ENCODE measurements around the gene CETP. TPM values are rescaled to one million over a fixed set of nuclear protein-coding genes. Genes with fewer than 3 reads are reported as not detected.

CETP gene
- total RNA-seq, 1 donor from 2014 or later = not detected

DNA sequence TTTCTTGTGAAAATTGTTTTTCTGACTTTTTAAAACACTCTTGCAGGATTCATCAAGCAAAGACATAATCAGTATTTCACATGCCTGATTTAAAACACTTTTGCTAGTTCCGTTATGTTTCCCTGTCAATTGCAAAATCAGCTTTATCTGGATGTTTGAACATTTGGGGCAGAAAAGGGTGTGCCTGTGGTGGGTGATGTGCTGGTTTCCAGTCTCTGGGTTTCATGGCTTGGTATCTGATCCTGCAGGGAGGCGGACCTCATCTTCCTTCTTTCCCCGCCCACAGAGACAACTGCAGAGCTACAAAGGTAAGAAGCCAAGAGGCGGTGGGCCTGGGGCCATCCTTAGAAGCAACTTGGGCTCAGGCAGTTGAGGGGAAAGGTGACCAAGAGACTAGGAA is 69.4 kb downstream of the CETP start:
- Histone ChIP-seq H3K27ac (ENCODE audit: low read depth, low read length) (no peak overlapping the region), H3K27me3 (ENCODE audit: insufficient read depth, low read length) (no peaks in the 10 kb centered on the region), H3K9ac (ENCODE audit: low read length) (no peak overlapping the region), H3K4me2 (ENCODE audit: low read length) (no peak overlapping the region), H3K79me2 (ENCODE audit: insufficient read depth, low read length) (no peaks in the 10 kb centered on the region), H3K9me3 (ENCODE audit: insufficient read depth, low read depth, low read length) (no peaks in the 10 kb centered on the region), H3K4me1 (ENCODE audit: insufficient read depth, low read length) (peaks cover 12% of the 10 kb centered on the region), H3K36me3 (ENCODE audit: insufficient read depth, low read length) (peaks cover 3% of the 10 kb centered on the region), H4K20me1 (ENCODE audit: insufficient read depth, low read length) (no peaks in the 10 kb centered on the region), H2AFZ (ENCODE audit: low read depth, low read length) (no peak overlapping the region), H3K4me3 (ENCODE audit: insufficient read depth, low read depth, low read length) (no peak overlapping the region)
- no peak for FAIRE-seq
- Mint-ChIP-seq H3K27me3 (ENCODE audit: low read depth, unreplicated experiment) (peaks cover 9% of the 10 kb centered on the region), H3K36me3 (ENCODE audit: low read depth, unreplicated experiment) (peaks cover 22% of the 10 kb centered on the region), H3K27ac (ENCODE audit: unreplicated experiment) (peak overlapping the region; percentile 53), H3K4me1 (ENCODE audit: low read depth, unreplicated experiment) (peaks cover 37% of the 10 kb centered on the region), H3K9me3 (ENCODE audit: unreplicated experiment) (peaks cover 2% of the 10 kb centered on the region), H3K4me3 (ENCODE audit: unreplicated experiment) (no peak overlapping the region)
- no peak for DNase-seq (ENCODE audit: low read depth)
- TF ChIP-seq, protein P1, sequence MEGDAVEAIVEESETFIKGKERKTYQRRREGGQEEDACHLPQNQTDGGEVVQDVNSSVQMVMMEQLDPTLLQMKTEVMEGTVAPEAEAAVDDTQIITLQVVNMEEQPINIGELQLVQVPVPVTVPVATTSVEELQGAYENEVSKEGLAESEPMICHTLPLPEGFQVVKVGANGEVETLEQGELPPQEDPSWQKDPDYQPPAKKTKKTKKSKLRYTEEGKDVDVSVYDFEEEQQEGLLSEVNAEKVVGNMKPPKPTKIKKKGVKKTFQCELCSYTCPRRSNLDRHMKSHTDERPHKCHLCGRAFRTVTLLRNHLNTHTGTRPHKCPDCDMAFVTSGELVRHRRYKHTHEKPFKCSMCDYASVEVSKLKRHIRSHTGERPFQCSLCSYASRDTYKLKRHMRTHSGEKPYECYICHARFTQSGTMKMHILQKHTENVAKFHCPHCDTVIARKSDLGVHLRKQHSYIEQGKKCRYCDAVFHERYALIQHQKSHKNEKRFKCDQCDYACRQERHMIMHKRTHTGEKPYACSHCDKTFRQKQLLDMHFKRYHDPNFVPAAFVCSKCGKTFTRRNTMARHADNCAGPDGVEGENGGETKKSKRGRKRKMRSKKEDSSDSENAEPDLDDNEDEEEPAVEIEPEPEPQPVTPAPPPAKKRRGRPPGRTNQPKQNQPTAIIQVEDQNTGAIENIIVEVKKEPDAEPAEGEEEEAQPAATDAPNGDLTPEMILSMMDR (IDR thresholded peaks at IDR 0.05; ENCODE audit: insufficient read depth, low read depth, low read length) = no peak

DNA sequence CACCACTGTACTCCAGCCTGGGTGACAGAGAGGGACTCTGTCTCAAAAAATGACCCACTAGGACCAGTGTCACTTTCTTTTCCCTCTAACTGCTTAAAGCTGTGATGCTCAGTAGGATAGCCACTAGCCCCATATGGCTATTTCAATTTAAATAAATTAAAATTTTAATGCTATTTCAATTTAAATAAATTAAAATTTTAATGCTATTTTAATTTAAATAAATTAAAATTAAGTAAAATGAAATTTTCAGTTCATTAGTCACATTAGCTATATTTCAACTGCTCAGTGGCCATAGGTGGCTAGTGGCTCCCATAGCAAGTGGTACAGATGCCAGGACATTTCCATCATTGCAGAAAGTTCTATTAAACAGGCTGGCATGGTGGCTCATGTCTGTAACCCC is 70.6 kb downstream of the CETP start:
- TF ChIP-seq, protein P1 (IDR thresholded peaks at IDR 0.05; ENCODE audit: insufficient read depth, low read depth, low read length) = no peak
- no peak for TF ChIP-seq EZH2 (IDR thresholded peaks at IDR 0.05; ENCODE audit: insufficient read depth, low read length)
- Mint-ChIP-seq H3K4me1 (ENCODE audit: low read depth, unreplicated experiment) (peaks cover 32% of the 10 kb centered on the region), H3K36me3 (ENCODE audit: low read depth, unreplicated experiment) (peaks cover 22% of the 10 kb centered on the region), H3K4me3 (ENCODE audit: unreplicated experiment) (no peak overlapping the region), H3K27me3 (ENCODE audit: low read depth, unreplicated experiment) (peaks cover 9% of the 10 kb centered on the region), H3K27ac (ENCODE audit: unreplicated experiment) (no peak overlapping the region), H3K9me3 (ENCODE audit: unreplicated experiment) (no peaks in the 10 kb centered on the region)
- H3K36me3 ChIP-seq (ENCODE audit: insufficient read depth, low read length) = peaks cover 3% of the 10 kb centered on the region
- no peak overlapping the region for H3K27ac ChIP-seq (ENCODE audit: low read depth, low read length)
- DNase-seq (ENCODE audit: low read depth) = no peak
- no peak overlapping the region for H3K4me2 ChIP-seq (ENCODE audit: low read length)
- H3K4me3 ChIP-seq (ENCODE audit: insufficient read depth, low read depth, low read length) = no peak overlapping the region
- H3K9me3 ChIP-seq (ENCODE audit: insufficient read depth, low read depth, low read length) = no peaks in the 10 kb centered on the region
- peaks cover 12% of the 10 kb centered on the region for H3K4me1 ChIP-seq (ENCODE audit: insufficient read depth, low read length)
- no peak overlapping the region for H3K9ac ChIP-seq (ENCODE audit: low read length)
- H3K79me2 ChIP-seq (ENCODE audit: insufficient read depth, low read length) = no peaks in the 10 kb centered on the region
- H4K20me1 ChIP-seq (ENCODE audit: insufficient read depth, low read length) = no peaks in the 10 kb centered on the region
- H3K27me3 ChIP-seq (ENCODE audit: insufficient read depth, low read length) = no peaks in the 10 kb centered on the region
- H2AFZ ChIP-seq (ENCODE audit: low read depth, low read length) = no peak overlapping the region
- FAIRE-seq = no peak

DNA sequence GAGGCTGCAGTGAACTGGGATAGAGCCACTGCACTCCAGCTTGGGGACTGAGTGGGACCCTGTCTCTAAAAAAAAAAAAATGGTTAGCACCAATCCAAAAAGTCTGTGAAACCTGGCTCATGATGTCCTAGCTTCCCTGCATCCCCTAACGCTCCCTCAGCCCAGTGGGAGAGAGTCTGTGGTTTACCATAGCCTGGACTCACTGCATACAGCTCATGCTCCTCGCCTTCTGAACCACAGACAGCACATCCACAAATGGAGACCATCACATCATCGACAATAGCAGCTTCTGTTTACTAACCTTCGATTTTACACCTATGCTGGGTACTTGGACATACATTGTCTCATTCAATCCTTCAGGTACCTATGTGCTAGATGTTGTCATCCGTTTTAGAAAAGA is 71.2 kb downstream of the CETP start:
- no peaks in the 10 kb centered on the region for H3K9me3 Mint-ChIP-seq (ENCODE audit: unreplicated experiment)
- peaks cover 17% of the 10 kb centered on the region for H3K36me3 Mint-ChIP-seq (ENCODE audit: low read depth, unreplicated experiment)
- Histone ChIP-seq H3K27ac (ENCODE audit: low read depth, low read length) (no peak overlapping the region), H3K36me3 (ENCODE audit: insufficient read depth, low read length) (peaks cover 3% of the 10 kb centered on the region), H3K4me2 (ENCODE audit: low read length) (no peak overlapping the region), H3K27me3 (ENCODE audit: insufficient read depth, low read length) (no peaks in the 10 kb centered on the region), H3K79me2 (ENCODE audit: insufficient read depth, low read length) (no peaks in the 10 kb centered on the region), H3K9me3 (ENCODE audit: insufficient read depth, low read depth, low read length) (no peaks in the 10 kb centered on the region), H3K4me1 (ENCODE audit: insufficient read depth, low read length) (peaks cover 15% of the 10 kb centered on the region), H3K4me3 (ENCODE audit: insufficient read depth, low read depth, low read length) (no peak overlapping the region), H2AFZ (ENCODE audit: low read depth, low read length) (no peak overlapping the region), H3K9ac (ENCODE audit: low read length) (no peak overlapping the region), H4K20me1 (ENCODE audit: insufficient read depth, low read length) (no peaks in the 10 kb centered on the region)
- peak overlapping the region; percentile 55 for H3K27ac Mint-ChIP-seq (ENCODE audit: unreplicated experiment)
- peaks cover 9% of the 10 kb centered on the region for H3K27me3 Mint-ChIP-seq (ENCODE audit: low read depth, unreplicated experiment)
- H3K4me1 Mint-ChIP-seq (ENCODE audit: low read depth, unreplicated experiment) = peaks cover 29% of the 10 kb centered on the region
- FAIRE-seq (no peak), DNase-seq (ENCODE audit: low read depth) (peak; percentile 48)
- no peak for TF ChIP-seq EZH2 (IDR thresholded peaks at IDR 0.05; ENCODE audit: insufficient read depth, low read length)
- TF ChIP-seq, protein P1 (IDR thresholded peaks at IDR 0.05; ENCODE audit: insufficient read depth, low read depth, low read length) = no peak
- H3K4me3 Mint-ChIP-seq (ENCODE audit: unreplicated experiment) = no peak overlapping the region

Other genes starting within 250 kb of the CETP start
- gene NUP93, start 231.8 kb upstream of the CETP start, total RNA-seq = 89.3 and 94.0 TPM in 2 replicates
- 0.07 and 0.18 TPM in 2 replicates for gene SLC12A3, start 96.7 kb upstream of the CETP start, total RNA-seq
- gene HERPUD1, start 29.8 kb upstream of the CETP start, total RNA-seq = 234 and 252 TPM in 2 replicates
- gene NLRC5, start 27.6 kb downstream of the CETP start, total RNA-seq = 29.9 and 33.1 TPM in 2 replicates
- gene CPNE2, start 130.6 kb downstream of the CETP start, total RNA-seq = 17.0 and 19.3 TPM in 2 replicates
- 71.9 and 78.8 TPM in 2 replicates for gene PSME3IP1, start 224.1 kb downstream of the CETP start, total RNA-seq
- 76.8 TPM in 2 replicates for gene RSPRY1, start 224.4 kb downstream of the CETP start, total RNA-seq

Measured in astrocyte (in vitro differentiated cells and primary cell).